Skin epidermis (tissue), 12 donors: Measurements from ENCODE around the gene ADAMTS18.

ENCODE experiments used
- H3K27ac ChIP-seq, 21 experiments: fragments of 200-600 bp; sonication (generic) in 11 of 21; one replicate each; pipeline ENCODE4 v1.5.0; 2020; ENCODE audit warnings: mild to moderate bottlenecking in 3 of 21, inconsistent platforms in 2 of 21, moderate library complexity in 2 of 21
- H3K4me3 ChIP-seq, 7 experiments: fragments of 200-600 bp; sonication (generic) in 2 of 7; one replicate each; pipeline ENCODE4 v1.5.0; 2020; ENCODE audit warnings: inconsistent platforms in 2 of 7, mild to moderate bottlenecking in 2 of 7, moderate library complexity in 1 of 7

ADAMTS18 gene

GRCh38 chr16:77437859-77438258, 3.0 kb upstream of the ADAMTS18 start:
- H3K4me3 ChIP-seq: no peak overlapping the region
- no peak overlapping the region for H3K27ac ChIP-seq

- Histone ChIP-seq H3K4me3 (peak overlapping the region in 2 of 7 experiments; percentile 32 to 47), H3K27ac (peak overlapping the region in 1 of 21 experiments; percentile 66)
Measured at GRCh38 chr16:77435272-77435820, 512 bp upstream of the ADAMTS18 start.

- Histone ChIP-seq H3K27ac (peak overlapping the region in 1 of 21 experiments; percentile 66), H3K4me3 (peak overlapping the region in 3 of 7 experiments; percentile 3 to 47 (median 32))
Measured at GRCh38 chr16:77434022-77434529, 758 bp downstream of the ADAMTS18 start.

GRCh38 chr16:77433146-77433545, 1.7 kb downstream of the ADAMTS18 start:
- Histone ChIP-seq H3K4me3 (no peak overlapping the region), H3K27ac (no peak overlapping the region)

GRCh38 chr16:77432264-77432663, 2.6 kb downstream of the ADAMTS18 start:
- no peak overlapping the region for H3K27ac ChIP-seq
- H3K4me3 ChIP-seq: no peak overlapping the region

GRCh38 chr16:77430787-77431585, 3.8 kb downstream of the ADAMTS18 start:
- Histone ChIP-seq H3K27ac (no peak overlapping the region), H3K4me3 (no peak overlapping the region)

GRCh38 chr16:77430360-77430759, 4.5 kb downstream of the ADAMTS18 start:
- no peak overlapping the region for H3K4me3 ChIP-seq
- no peak overlapping the region for H3K27ac ChIP-seq

GRCh38 chr16:77424871-77425604, 9.8 kb downstream of the ADAMTS18 start:
- no peak overlapping the region for H3K4me3 ChIP-seq
- H3K27ac ChIP-seq: no peak overlapping the region

- H3K27ac ChIP-seq: no peak overlapping the region
- H3K4me3 ChIP-seq: no peak overlapping the region
Measured at GRCh38 chr16:77422196-77422784, 12.5 kb downstream of the ADAMTS18 start.

GRCh38 chr16:77416939-77417480, 17.8 kb downstream of the ADAMTS18 start:
- no peak overlapping the region for H3K4me3 ChIP-seq
- no peak overlapping the region for H3K27ac ChIP-seq

GRCh38 chr16:77414752-77415231, 20.0 kb downstream of the ADAMTS18 start:
- Histone ChIP-seq H3K27ac (no peak overlapping the region), H3K4me3 (no peak overlapping the region)

- H3K27ac ChIP-seq: no peak overlapping the region
- no peak overlapping the region for H3K4me3 ChIP-seq
Measured at GRCh38 chr16:77410449-77410848, 24.4 kb downstream of the ADAMTS18 start.

GRCh38 chr16:77409311-77409710, 25.5 kb downstream of the ADAMTS18 start:
- no peak overlapping the region for H3K27ac ChIP-seq
- H3K4me3 ChIP-seq: no peak overlapping the region

GRCh38 chr16:77408607-77409006, 26.2 kb downstream of the ADAMTS18 start:
- Histone ChIP-seq H3K4me3 (no peak overlapping the region), H3K27ac (no peak overlapping the region)

GRCh38 chr16:77406680-77407079, 28.2 kb downstream of the ADAMTS18 start:
- H3K27ac ChIP-seq: no peak overlapping the region

GRCh38 chr16:77404775-77405174, 30.1 kb downstream of the ADAMTS18 start:
- H3K4me3 ChIP-seq: no peak overlapping the region
- H3K27ac ChIP-seq: no peak overlapping the region

More at GRCh38 chr16:77406680-77407079, 28.2 kb downstream of the ADAMTS18 start:
- H3K4me3 ChIP-seq: no peak overlapping the region

GRCh38 chr16:77403732-77404131, 31.1 kb downstream of the ADAMTS18 start:
- no peak overlapping the region for H3K4me3 ChIP-seq
- H3K27ac ChIP-seq: no peak overlapping the region

GRCh38 chr16:77402672-77403071, 32.2 kb downstream of the ADAMTS18 start:
- Histone ChIP-seq H3K4me3 (no peak overlapping the region), H3K27ac (no peak overlapping the region)

GRCh38 chr16:77402118-77402517, 32.7 kb downstream of the ADAMTS18 start:
- Histone ChIP-seq H3K27ac (no peak overlapping the region), H3K4me3 (no peak overlapping the region)

- no peak overlapping the region for H3K27ac ChIP-seq
- no peak overlapping the region for H3K4me3 ChIP-seq
Measured at GRCh38 chr16:77399546-77399945, 35.3 kb downstream of the ADAMTS18 start.
